ENCODE measurements around the gene CHRDL2. TPM values are rescaled to one million over a fixed set of nuclear protein-coding genes. Genes with fewer than 3 reads are reported as not detected.

The CHRDL2 gene
- total and polyA plus RNA-seq, 2 donors (not counting 1 experiment from before 2014, with no cell fraction given), result 0.24 TPM; not detected in 1

- H3K9me3 ChIP-seq (ENCODE audit: control extremely low read depth in 1 of 3, control insufficient read depth in 2 of 3, insufficient read depth in 1 of 3, low read length in 2 of 3), result no peaks in the 10 kb centered on the region
- ChIA-PET POLR2A (no interaction called here), CTCF (no interaction called here)
- H3K27me3 ChIP-seq (replicated peaks in 1 of 4; ENCODE audit: control extremely low read depth in 1 of 4, control insufficient read depth in 3 of 4, insufficient read depth in 4 of 4, low read length in 3 of 4), result peaks cover 0 to 11% (median 0%) of the 10 kb centered on the region in 4 experiments
- Mint-ChIP-seq H3K27me3 (peaks cover 8% of the 10 kb centered on the region), H3K9me3 (ENCODE audit: insufficient read depth) (no peaks in the 10 kb centered on the region), H3K4me3 (no peak overlapping the region), H3K4me1 (no peaks in the 10 kb centered on the region), H3K27ac (no peak overlapping the region)
- TF ChIP-seq EZH2 (IDR thresholded peaks at IDR 0.05; ENCODE audit: borderline replicate concordance, insufficient read depth, low read depth, low read length, poor library complexity, severe bottlenecking), result no peak
- TF ChIP-seq, protein P1, sequence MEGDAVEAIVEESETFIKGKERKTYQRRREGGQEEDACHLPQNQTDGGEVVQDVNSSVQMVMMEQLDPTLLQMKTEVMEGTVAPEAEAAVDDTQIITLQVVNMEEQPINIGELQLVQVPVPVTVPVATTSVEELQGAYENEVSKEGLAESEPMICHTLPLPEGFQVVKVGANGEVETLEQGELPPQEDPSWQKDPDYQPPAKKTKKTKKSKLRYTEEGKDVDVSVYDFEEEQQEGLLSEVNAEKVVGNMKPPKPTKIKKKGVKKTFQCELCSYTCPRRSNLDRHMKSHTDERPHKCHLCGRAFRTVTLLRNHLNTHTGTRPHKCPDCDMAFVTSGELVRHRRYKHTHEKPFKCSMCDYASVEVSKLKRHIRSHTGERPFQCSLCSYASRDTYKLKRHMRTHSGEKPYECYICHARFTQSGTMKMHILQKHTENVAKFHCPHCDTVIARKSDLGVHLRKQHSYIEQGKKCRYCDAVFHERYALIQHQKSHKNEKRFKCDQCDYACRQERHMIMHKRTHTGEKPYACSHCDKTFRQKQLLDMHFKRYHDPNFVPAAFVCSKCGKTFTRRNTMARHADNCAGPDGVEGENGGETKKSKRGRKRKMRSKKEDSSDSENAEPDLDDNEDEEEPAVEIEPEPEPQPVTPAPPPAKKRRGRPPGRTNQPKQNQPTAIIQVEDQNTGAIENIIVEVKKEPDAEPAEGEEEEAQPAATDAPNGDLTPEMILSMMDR (IDR thresholded peaks at IDR 0.05), result no peak
- H3K4me3 ChIP-seq (ENCODE audit: control extremely low read depth in 1 of 5, extremely low read depth in 1 of 5, insufficient read depth in 1 of 5, low read depth in 2 of 5, low read length in 4 of 5), result no peak overlapping the region
- H3K79me2 ChIP-seq (ENCODE audit: control insufficient read depth, insufficient read depth, low read length), result no peaks in the 10 kb centered on the region
- H3K4me1 ChIP-seq (ENCODE audit: control insufficient read depth in 2 of 2, insufficient read depth in 2 of 2, low read length in 2 of 2), result no peaks in the 10 kb centered on the region
- DNase-seq (no peak), ATAC-seq (ENCODE audit: low read depth) (no peak)
- no peak overlapping the region for H2AFZ ChIP-seq (ENCODE audit: insufficient read depth, low read depth, low read length, poor library complexity, severe bottlenecking)
- no peak overlapping the region for H3K9ac ChIP-seq (ENCODE audit: low read length)
- H3K4me2 ChIP-seq (replicated peaks; ENCODE audit: low read depth, low read length, poor library complexity, severe bottlenecking), result no peak overlapping the region
- H4K20me1 ChIP-seq (ENCODE audit: control insufficient read depth, insufficient read depth, low read length, poor library complexity, severe bottlenecking), result no peaks in the 10 kb centered on the region
- intact Hi-C loops (cut with micrococcal nuclease), result no loop called here
- H3K27ac ChIP-seq (ENCODE audit: low read length in 2 of 2), result no peak overlapping the region
- WGBS (ENCODE audit: insufficient coverage), result 98% methylated on average over 5 of the region's 5 CpGs
- no peaks in the 10 kb centered on the region for H3K36me3 ChIP-seq (replicated peaks in 1 of 2; ENCODE audit: control extremely low read depth in 1 of 2, control insufficient read depth in 1 of 2, extremely low read depth in 1 of 2, insufficient read depth in 2 of 2, low read length in 1 of 2)
Observed at GRCh38 chr11:74676596-74676995, 54.6 kb downstream of the CHRDL2 start.

GRCh38 chr11:74675761-74676160 is 55.5 kb downstream of the CHRDL2 start:
- Histone ChIP-seq H3K36me3 (replicated peaks in 1 of 2; ENCODE audit: control extremely low read depth in 1 of 2, control insufficient read depth in 1 of 2, extremely low read depth in 1 of 2, insufficient read depth in 2 of 2, low read length in 1 of 2) (no peaks in the 10 kb centered on the region), H3K9ac (ENCODE audit: low read length) (no peak overlapping the region), H3K27ac (ENCODE audit: low read length in 2 of 2) (no peak overlapping the region), H3K79me2 (ENCODE audit: control insufficient read depth, insufficient read depth, low read length) (no peaks in the 10 kb centered on the region), H4K20me1 (ENCODE audit: control insufficient read depth, insufficient read depth, low read length, poor library complexity, severe bottlenecking) (no peaks in the 10 kb centered on the region), H3K27me3 (replicated peaks in 1 of 4; ENCODE audit: control extremely low read depth in 1 of 4, control insufficient read depth in 3 of 4, insufficient read depth in 4 of 4, low read length in 3 of 4) (peaks cover 0 to 6% (median 0%) of the 10 kb centered on the region in 4 experiments), H3K4me2 (replicated peaks; ENCODE audit: low read depth, low read length, poor library complexity, severe bottlenecking) (no peak overlapping the region), H3K4me3 (ENCODE audit: control extremely low read depth in 1 of 5, extremely low read depth in 1 of 5, insufficient read depth in 1 of 5, low read depth in 2 of 5, low read length in 4 of 5) (no peak overlapping the region), H3K9me3 (ENCODE audit: control extremely low read depth in 1 of 3, control insufficient read depth in 2 of 3, insufficient read depth in 1 of 3, low read length in 2 of 3) (no peaks in the 10 kb centered on the region), H3K4me1 (ENCODE audit: control insufficient read depth in 2 of 2, insufficient read depth in 2 of 2, low read length in 2 of 2) (no peaks in the 10 kb centered on the region), H2AFZ (ENCODE audit: insufficient read depth, low read depth, low read length, poor library complexity, severe bottlenecking) (no peak overlapping the region)
- H3K27me3 Mint-ChIP-seq, result peaks cover 4% of the 10 kb centered on the region
- POLR2A ChIA-PET, result no interaction called here
- no peaks in the 10 kb centered on the region for H3K9me3 Mint-ChIP-seq (ENCODE audit: insufficient read depth)
- H3K4me1 Mint-ChIP-seq, result no peaks in the 10 kb centered on the region
- CTCF ChIA-PET, result no interaction called here
- 100% methylated on average over 1 of the region's 3 CpGs for WGBS (ENCODE audit: insufficient coverage)
- intact Hi-C loops (cut with micrococcal nuclease), result no loop called here
- TF ChIP-seq EZH2 (IDR thresholded peaks at IDR 0.05; ENCODE audit: borderline replicate concordance, insufficient read depth, low read depth, low read length, poor library complexity, severe bottlenecking), result no peak
- TF ChIP-seq, protein P1 (IDR thresholded peaks at IDR 0.05), result no peak
- ATAC-seq (ENCODE audit: low read depth) (no peak), DNase-seq (no peak)
- no peak overlapping the region for H3K27ac Mint-ChIP-seq
- no peak overlapping the region for H3K4me3 Mint-ChIP-seq
